Neural cell (in vitro differentiated cells): ENCODE data around the gene NUBP1.

ENCODE experiments used
- POLR2AphosphoS5 ChIP-seq: IDR thresholded peaks from 2 replicates; pipeline ENCODE4 v1.6.1; 2012
- RAD21 ChIP-seq: fragments of 450-650 bp; conservative IDR thresholded peaks from 2 replicates; pipeline ENCODE4 v1.6.1; 2014; ENCODE audit warnings: antibody characterized with exemption, mild to moderate bottlenecking, moderate library complexity
- TF ChIP-seq, protein P1 (sequence below): fragments of 450-650 bp; IDR thresholded peaks from 2 replicates; pipeline ENCODE4 v1.5.1; 2014; ENCODE audit warnings: antibody characterized with exemption, mild to moderate bottlenecking, moderate library complexity; ENCODE audit not compliant: poor library complexity, severe bottlenecking
- TF ChIP-seq, protein P2 (sequence below): IDR thresholded peaks from 2 replicates; pipeline ENCODE4 v1.6.1; 2012; ENCODE audit warnings: borderline replicate concordance

DNA sequence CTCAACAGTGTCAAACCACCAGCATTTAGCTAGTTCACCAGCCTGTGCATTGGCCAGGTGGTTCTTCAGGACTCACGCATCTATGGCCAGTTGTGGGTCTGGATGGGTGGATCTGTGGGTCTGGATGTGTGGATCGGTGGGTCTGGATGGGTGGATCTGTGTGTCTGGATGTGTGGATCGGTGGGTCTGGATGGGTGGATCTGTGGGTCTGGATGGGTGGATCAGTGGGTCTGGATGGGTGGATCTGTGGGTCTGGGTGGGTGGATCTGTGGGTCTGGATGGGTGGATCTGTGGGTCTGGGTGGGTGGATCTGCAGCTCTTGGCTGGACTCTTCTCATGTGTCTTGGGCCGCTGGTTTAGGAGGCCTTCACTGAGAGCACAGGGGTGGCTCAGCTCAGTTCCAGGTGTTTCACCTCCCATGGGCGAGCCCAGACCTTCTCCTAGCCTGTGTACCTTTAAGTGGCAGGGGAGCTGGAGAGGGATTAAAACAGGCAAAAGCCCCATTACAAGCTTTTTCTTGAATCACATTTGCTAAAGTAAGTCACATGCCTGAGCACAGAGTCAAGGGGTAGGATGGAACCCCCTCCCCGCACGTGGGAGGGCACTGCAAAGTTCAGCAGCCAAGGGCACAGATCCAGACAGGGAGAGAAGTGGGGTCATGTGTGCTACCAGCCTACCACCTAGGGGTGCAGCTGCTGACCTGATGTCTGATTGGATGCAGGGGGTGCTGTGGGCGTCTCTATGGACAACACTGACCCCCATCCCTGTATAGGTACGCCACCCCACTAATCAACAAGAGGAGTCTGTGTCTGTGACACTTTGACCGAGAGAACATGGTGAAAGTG is 3.4 kb upstream of the NUBP1 start:
- TF ChIP-seq, protein P1, sequence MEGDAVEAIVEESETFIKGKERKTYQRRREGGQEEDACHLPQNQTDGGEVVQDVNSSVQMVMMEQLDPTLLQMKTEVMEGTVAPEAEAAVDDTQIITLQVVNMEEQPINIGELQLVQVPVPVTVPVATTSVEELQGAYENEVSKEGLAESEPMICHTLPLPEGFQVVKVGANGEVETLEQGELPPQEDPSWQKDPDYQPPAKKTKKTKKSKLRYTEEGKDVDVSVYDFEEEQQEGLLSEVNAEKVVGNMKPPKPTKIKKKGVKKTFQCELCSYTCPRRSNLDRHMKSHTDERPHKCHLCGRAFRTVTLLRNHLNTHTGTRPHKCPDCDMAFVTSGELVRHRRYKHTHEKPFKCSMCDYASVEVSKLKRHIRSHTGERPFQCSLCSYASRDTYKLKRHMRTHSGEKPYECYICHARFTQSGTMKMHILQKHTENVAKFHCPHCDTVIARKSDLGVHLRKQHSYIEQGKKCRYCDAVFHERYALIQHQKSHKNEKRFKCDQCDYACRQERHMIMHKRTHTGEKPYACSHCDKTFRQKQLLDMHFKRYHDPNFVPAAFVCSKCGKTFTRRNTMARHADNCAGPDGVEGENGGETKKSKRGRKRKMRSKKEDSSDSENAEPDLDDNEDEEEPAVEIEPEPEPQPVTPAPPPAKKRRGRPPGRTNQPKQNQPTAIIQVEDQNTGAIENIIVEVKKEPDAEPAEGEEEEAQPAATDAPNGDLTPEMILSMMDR, result no peak
- TF ChIP-seq POLR2AphosphoS5, result no peak
- TF ChIP-seq, protein P2, sequence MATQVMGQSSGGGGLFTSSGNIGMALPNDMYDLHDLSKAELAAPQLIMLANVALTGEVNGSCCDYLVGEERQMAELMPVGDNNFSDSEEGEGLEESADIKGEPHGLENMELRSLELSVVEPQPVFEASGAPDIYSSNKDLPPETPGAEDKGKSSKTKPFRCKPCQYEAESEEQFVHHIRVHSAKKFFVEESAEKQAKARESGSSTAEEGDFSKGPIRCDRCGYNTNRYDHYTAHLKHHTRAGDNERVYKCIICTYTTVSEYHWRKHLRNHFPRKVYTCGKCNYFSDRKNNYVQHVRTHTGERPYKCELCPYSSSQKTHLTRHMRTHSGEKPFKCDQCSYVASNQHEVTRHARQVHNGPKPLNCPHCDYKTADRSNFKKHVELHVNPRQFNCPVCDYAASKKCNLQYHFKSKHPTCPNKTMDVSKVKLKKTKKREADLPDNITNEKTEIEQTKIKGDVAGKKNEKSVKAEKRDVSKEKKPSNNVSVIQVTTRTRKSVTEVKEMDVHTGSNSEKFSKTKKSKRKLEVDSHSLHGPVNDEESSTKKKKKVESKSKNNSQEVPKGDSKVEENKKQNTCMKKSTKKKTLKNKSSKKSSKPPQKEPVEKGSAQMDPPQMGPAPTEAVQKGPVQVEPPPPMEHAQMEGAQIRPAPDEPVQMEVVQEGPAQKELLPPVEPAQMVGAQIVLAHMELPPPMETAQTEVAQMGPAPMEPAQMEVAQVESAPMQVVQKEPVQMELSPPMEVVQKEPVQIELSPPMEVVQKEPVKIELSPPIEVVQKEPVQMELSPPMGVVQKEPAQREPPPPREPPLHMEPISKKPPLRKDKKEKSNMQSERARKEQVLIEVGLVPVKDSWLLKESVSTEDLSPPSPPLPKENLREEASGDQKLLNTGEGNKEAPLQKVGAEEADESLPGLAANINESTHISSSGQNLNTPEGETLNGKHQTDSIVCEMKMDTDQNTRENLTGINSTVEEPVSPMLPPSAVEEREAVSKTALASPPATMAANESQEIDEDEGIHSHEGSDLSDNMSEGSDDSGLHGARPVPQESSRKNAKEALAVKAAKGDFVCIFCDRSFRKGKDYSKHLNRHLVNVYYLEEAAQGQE, result no peak
- no peak for TF ChIP-seq RAD21
